ENCODE data around the gene DGLUCY.
A peak's percentile ranks its signal among the peaks of the same experiment; 100 is the strongest.
"Not testable (repeated sequence)": the region's sequence is repeated elsewhere in the genome, so short reads cannot be mapped to it uniquely, and the experiment has no call there.

DGLUCY gene

DNA sequence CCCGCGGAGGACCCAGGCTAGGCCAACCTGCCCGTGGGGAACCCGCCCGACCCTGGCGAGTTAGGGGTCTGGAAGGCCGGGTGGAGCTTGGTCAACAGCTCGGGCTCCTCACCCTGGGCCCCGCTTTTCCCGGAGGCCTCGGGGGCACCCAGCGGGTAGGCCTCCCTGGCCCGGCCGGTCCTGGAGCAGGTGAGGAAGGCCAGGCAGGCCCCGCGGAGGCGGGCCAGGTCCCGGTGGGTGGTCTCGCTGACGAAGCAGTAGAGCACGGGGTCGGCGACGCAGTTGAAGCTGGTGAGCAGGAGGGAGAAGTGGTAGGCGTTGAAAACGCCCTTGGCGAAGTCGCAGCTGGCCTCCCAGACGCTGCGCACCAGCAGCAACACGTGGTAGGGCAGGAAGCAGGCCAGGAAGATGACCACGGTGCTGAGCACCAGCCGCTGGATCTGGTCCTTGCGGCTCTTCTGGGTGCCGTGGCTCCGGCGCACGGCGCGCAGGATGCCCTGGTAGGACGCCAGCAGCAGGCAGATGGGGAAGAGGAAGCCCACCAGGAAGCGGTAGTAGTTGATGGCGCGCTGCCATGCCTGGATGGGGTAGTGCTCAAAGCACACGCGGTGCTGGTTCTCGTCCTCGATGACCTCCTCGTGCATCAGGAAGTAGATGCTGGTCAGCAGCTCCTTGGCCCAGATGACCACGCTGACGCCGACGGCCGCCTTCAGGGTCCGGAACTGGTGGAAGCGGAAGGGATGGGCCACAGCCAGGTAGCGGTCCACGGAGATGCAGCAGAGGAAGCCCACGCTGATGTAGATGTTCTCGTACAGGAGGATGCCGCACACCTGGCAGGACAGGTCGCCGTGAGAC, 120.3 kb downstream of the DGLUCY start:
- DNase-seq (ENCODE audit: low spot score), result no peak

DNA sequence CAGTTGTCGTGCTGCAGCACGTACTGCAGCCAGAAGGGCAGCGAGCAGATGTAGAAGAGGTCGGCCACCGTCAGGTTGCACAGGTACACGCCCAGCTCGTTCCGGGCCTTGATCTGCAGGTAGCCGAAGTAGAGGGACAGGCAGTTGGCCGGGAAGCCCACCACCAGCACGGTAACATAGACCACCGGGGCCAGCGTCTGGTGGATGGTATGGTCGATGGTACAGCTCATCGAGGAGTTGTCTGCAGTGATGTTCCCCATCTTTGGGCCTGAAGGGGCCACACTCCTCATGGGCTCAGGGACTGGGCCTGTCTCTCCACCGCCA, 120.9 kb downstream of the DGLUCY start:
- DNase-seq (ENCODE audit: low spot score), result no peak

DNA sequence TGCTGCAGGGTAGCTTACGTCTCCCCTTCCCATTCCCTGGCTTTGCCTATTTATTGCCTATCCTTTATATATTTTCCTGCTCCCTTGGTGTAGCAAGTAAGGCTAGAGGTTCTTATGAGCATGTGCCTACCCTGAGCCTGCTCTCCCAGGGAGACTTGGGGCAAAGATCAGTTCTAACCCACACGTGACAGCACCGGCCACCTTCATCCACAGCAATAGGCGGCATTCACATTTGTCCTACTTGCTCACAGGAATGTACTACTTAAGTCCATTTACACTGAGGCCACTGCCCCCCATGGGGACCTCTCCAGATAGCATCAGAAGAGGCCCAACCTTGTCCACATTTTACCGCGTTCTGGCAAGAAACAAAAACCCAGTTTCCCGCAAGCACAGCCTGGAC, 122.0 kb downstream of the DGLUCY start:
- no peak for DNase-seq (ENCODE audit: low spot score)

- peak; percentile 77 for DNase-seq (ENCODE audit: low spot score)
Measured at GRCh38 chr14:91237219-91237618, 123.3 kb downstream of the DGLUCY start.

GRCh38 chr14:91238085-91238484, 124.2 kb downstream of the DGLUCY start:
- no peak for DNase-seq (ENCODE audit: low spot score)

DNA sequence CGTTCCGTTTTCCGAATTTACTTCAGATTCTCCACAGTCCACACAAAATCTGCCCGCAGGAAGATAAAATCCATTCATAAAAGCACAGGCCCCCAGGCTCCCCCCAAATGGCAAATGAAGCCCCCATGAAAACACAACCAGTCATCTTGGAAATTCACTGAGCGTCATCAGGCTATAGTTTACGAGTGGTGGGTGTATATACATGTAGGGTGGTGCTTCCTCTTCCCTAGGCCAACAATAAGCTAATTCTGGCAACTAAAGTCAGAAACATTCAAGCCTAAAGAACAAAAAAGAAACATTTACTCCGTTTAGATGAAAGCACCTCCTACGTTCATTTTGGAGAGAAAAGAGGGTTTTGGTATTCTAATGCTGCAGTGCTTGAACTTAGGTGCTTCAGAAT, 124.8 kb downstream of the DGLUCY start:
- DNase-seq (ENCODE audit: low spot score), result no peak

DNA sequence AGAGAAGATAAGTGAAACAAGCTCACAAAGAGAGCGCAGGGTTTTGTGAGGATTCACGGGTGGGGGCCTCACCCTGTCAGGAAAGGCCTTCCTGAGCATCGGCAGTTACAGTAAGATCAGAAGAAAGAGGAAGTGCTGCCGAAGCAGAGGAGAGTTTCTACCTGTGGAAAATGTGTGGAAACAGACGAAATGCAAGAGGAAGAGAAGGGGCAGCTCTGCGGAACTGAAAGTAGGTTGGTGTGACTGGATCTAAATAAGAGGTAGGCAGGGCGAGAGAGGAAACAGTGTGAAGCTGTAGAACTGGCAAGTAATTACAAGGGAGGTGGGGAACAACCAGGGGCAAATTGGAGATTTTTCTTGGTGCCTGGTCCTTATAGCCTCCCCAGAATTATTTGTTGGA, 128.0 kb downstream of the DGLUCY start:
- no peak for DNase-seq (ENCODE audit: low spot score)

GRCh38 chr14:91242635-91243034, 128.8 kb downstream of the DGLUCY start:
- no peak for DNase-seq (ENCODE audit: low spot score)

- no peak for DNase-seq (ENCODE audit: low spot score)
Measured at GRCh38 chr14:91243074-91243471, 129.2 kb downstream of the DGLUCY start.

DNA sequence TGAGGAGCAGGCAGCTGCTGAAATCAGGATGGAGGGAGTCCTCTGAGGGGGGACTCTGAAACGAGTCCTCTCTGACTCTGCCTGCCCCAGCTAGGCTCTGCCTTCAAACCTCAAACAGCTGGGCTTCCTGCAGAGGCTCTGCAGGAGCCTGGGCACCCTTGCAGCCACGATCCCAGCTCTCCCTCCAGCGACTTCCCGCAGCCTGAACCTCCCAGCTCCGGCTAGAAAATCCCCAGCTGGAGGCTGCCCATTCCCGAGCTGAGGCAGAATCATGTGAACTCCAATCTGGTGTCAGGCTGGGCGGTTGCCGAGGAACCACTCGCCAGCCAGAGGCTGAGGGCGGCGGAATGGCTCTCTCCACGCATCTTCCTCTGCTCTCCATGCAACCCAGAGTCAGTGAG, 130.6 kb downstream of the DGLUCY start, which contains the start of gene GPR68:
Gene GPR68 (minus strand): TSS at position 204 of the 401 bp plus-strand sequence. CDS start 9,654 bp downstream, outside the sequence.
- peak; percentile 67 for DNase-seq (ENCODE audit: low spot score)

DNA sequence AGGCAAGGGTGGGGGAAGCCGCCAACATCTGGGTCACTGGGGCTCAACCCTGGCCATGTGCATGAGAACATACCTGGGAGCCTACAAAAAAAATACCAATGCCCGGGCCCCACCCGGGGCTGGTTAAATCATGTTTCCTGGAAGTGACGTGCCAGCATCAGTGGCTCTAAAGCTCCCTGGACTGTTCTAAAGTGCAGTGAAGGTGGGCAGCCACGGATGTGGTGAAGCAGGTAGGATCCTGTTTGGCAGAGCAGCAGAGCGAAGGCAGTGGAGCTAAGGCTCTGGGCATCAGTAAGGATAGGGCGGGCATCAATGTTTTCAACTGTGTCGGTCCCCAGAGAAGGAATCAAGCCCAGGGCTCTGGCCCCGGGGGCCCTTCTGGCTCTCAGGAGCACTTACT, 131.2 kb downstream of the DGLUCY start:
- DNase-seq (ENCODE audit: low spot score), result no peak

DNA sequence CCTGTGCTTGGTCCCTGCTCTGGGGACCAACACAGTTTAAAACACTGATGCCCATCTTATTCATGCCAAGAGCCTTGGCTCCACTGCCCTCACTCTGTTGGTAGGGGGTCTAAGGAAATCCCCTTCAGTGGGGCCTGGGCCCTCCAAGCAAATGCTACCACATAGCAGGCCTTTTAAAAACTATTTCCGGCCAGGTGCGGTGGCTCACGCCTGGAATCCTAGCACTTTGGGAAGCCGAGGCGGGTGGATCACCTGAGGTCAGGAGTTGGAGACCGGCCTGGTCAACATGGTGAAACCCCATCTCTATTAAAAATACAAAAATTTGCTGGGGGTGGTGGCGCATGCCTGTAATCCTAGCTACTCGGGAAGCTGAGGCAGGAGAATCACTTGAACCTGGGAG, 131.7 kb downstream of the DGLUCY start:
- not testable (repeated sequence) for DNase-seq (ENCODE audit: low spot score)

- DNase-seq (ENCODE audit: low spot score), result no peak
Measured at GRCh38 chr14:91246051-91246852, 132.4 kb downstream of the DGLUCY start.

DNA sequence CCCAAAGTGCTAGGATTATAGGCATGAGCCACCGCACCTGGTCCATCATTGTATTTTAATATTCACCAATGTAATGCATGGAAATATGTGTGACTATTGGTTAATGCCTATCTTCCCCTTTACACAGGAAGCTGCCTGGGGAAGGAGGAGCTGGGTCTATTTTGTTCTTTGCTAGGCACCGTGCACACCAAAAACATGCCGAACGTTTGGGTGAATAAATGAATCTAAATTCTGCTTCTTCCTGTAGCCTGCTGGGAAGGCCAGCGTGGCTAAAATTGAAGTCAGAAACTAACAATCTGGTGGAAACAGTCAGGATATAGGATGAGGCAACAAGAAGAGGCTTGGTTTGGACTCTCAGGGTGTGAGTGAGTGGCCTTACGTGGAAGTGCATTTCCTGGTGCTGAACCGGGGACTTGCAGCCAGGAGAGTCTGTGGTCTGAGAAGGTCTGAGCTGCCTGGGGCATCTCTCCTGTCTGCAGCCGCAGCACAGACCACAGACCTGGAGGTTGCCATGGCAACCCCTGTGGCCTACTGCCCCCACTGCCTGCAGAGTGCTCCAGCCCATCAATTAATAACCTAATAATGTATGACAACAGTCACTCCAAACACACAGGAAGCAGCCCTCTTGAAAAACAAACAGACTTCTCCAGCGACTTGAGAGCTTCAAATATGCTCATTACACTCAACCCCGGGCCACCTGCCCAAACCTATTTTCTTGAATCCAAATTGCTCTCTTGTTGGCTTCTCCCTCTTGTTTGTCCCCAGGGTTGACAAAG, 136.2 kb downstream of the DGLUCY start:
- no peak for DNase-seq (ENCODE audit: low spot score)

DNA sequence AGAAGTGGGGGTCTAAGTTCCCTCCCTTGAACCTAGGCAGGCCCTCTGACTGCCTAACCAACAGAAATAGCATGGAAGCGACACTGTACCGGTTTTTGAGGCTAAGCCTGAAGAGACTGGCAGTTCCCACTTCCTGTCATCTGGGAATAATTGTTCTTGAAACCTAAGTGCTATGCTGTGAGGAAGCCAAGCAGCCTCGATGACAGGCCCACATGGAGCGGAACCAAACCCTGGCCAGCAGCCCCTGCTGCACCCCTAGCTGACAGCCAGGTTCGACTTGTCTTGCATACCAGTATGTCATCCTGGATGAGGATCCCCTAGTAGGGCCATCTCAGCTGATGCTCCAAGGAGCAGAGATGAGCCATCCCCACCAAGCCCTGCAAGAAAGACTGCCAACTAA, 137.0 kb downstream of the DGLUCY start:
- no peak for DNase-seq (ENCODE audit: low spot score)

- DNase-seq (ENCODE audit: low spot score), result peak; percentile 78
Measured at GRCh38 chr14:91252871-91253794, 139.3 kb downstream of the DGLUCY start.

- DNase-seq (ENCODE audit: low spot score), result no peak
Measured at GRCh38 chr14:91253795-91254323, 140.0 kb downstream of the DGLUCY start.

GRCh38 chr14:91254461-91254860, 140.6 kb downstream of the DGLUCY start:
- DNase-seq (ENCODE audit: low spot score), result no peak

DNA sequence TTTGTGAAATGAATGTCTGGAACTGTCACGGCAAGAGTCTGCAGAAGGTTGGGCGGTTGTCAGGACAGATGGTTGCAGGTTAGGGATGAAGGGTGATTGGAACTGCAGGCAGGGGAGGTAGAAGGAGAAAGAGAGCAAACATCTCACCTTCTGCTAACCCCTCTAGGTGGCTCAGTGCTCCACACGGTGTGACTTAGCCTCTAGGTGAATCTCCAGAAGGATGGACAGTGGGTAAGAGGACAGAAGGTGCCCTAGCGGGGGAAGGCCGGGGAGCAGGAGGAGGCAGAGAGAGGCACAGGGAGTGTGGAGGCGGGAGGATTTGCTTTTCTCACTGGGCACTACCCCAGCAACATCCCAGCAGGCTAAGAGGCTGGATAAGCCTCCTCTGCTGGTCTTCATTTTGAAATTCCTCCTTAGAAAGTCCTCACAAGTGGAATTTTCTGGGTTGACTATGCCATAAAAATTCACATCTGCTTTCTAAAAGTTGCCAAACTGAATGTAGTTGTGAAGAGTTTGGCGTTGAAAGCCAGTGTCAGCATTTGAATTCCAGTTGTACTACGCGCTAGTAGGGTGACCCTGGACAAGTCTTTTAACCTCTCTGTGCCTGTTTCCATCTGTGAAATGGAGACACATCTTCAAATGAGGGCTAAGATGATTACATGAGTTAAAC, 141.3 kb downstream of the DGLUCY start:
- no peak for DNase-seq (ENCODE audit: low spot score)

GRCh38 chr14:91256661-91257060, 142.8 kb downstream of the DGLUCY start:
- DNase-seq (ENCODE audit: low spot score), result no peak
